IPS DF 4.7 (cell line): Measurements from ENCODE around the gene ANK3.

Experiments used
- DNase-seq: peaks from one replicate; pipeline ENCODE4 v3.0.0-alpha.2; 2013; ENCODE audit warnings: low spot score; ENCODE audit errors: extremely low read depth

ANK3 gene

DNA sequence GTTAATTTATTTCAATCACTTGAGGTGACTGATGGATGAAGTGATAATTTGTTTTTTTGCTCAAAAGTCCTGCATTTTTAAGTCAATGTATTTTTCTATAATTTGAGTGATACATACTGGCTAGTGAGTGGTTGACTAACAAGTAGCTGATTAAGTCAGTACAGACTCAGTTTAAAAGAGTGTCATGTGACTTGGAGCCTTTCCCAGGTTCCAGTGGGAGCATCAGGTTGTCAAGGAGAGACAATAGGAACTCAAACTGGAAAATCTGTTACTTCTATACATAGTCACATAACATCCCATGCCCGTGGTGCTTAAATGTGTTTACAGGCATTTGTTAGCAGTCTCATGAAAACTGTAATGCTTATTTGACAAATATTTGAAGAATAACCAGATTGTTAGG is 154.7 kb downstream of the ANK3 start:
- DNase-seq: no peak

DNA sequence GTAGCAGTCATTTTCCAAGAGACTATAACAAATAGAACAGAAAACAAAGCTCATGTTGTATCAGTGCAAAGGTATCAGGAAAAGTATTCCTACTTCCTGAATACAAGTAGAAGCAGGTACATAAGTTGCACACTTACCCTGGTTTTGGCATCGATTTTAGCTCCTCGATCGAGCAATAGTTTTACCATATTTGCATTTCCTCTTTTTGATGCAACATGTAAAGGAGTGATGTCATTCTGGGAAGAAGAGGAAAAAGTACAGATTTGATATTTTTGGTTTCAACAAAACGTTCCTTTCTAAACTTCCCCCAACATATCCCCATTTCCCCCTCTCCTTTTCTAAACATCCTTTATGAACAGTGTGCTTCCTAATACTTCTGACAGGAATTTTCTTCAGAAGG is 155.1 kb downstream of the ANK3 start:
- no peak for DNase-seq

DNA sequence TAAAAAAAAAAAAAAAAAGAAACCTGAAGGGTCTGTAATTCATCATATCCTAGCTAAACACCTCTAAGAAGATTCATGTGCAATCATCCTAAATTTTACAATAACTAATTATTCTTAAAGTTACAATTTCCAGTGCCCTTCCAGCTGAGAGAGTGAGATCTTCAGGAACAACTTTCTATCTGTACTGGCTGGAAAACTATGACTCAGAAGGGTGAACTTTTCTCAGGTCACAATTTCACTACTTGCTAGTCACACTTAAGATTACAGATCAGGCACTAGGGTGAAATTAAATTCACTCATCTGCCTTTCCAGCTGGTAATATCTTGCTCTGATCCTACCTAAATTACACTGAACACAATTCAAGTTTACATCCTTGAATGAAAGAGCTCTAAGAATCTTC is 158.8 kb downstream of the ANK3 start:
- DNase-seq: no peak

DNA sequence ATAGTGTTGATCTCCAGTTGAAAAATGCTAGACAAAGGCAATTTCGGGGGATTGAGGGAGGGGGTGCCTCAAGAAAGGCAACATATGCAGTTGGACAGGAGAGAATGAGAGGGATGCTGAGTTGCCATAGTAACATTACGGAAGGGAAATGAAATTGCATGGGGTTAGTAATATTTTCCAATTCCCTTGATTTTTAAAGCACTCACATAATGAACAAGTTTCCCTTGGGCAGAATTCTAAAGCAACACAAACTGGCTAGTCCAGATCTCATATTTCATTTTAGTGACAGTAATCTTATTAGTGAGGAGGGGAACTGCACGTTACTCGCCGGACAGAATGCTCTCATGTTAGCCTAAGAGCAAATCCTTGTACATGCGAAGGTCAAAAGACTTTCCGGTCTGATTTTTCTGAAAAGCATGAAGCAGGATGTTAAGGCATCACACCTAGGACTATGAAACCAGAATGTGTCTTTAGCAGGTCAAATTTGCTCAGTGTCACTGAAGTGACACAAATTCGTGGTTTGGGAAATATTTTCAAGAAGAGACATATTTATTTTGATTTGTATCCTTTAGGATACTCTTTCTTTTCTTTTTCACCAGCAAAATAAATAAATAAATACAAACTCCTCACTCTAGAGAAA is 165.5 kb downstream of the ANK3 start:
- DNase-seq: no peak

DNA sequence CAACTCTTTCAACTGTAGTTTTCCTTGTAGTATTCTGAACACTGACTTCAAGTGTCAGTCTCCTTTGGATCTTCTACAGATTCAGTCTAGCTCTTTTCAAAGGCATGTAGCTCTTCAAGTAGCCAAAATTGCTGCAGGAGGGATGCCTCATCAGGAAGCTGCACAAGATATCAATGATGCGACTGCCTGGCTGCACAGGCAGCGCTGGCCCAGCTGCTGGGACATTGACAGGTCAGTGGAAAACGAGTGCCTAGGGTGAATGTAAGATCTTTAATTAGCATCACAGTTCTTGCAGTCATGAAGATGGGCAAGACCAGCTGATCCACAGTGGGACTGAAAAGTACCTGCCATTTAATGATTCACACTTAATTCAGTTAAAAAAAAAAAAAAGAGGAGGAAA is 167.6 kb downstream of the ANK3 start:
- no peak for DNase-seq

- DNase-seq: no peak
Observed at GRCh38 chr10:60212195-60212594, 177.5 kb downstream of the ANK3 start.

- no peak for DNase-seq
Observed at GRCh38 chr10:60209874-60210570, 179.7 kb downstream of the ANK3 start.

DNA sequence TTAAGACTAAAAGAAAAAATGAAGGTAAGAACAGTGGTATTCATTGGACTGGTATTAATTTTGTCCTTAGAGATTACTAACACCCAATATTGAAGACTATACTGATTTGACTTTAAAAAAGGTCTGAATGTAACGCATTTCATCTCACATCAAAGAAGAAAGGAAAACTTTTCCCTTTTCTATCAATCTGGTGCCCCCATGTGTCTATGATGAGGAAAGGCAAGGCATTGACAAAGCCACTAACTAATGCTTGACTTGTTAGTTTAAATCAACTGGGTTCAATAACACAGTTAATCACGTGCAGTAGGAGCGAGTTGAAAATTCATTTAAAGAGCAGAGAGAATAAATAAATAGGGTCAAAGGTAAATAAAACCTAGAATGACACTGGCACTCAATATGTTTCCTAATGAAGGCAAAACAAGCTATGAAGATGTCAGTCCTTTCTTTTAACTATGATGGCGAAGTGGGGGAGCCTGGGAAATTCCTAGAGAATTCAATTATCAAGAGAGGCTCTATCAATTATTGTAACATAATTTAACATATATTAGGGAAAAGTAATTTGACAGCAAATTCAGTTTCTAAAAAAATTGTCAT is 180.9 kb downstream of the ANK3 start:
- DNase-seq: no peak

GRCh38 chr10:60207894-60208293 is 181.8 kb downstream of the ANK3 start:
- DNase-seq: no peak

DNA sequence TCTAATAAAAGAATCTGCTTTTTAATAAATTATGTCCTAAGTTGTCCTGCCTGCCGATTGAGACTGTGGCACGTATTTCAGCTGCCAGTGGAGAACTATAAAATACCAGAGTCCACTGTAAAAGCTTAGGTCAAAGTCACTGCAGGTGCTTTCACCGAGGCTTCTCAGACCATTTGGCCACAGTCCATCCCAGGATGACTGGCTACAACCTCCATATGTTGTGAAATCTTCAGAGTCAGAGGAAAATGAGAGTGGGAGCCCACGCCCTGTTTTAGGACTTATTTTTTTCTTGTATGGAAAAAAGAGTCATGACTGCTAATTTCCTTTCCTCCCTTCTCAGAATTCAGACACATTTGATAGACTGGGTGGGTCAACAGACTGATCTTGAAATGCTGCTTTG is 182.9 kb downstream of the ANK3 start:
- DNase-seq: no peak

DNA sequence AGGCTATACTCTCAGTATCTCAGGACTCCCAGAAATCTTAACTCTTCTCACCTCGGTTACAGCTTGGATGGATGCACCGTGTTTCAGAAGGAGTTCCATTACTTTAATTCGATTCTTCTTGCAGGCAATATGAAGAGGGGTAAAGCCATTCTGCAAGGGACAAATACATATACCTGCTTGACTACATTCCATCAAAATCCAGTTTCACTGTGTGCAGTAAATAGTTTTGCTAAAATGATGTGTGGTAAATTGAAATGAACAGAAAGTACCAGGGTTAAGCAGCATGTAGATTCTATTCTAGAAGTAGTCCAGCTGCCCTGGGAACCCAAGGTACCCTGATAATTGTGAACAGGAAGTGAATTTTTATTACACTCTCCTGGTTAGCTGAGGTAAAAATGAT is 183.9 kb downstream of the ANK3 start:
- DNase-seq: no peak

GRCh38 chr10:60203993-60204618 is 185.6 kb downstream of the ANK3 start:
- DNase-seq: no peak

GRCh38 chr10:60200682-60201053 is 189.0 kb downstream of the ANK3 start:
- DNase-seq: no peak

DNA sequence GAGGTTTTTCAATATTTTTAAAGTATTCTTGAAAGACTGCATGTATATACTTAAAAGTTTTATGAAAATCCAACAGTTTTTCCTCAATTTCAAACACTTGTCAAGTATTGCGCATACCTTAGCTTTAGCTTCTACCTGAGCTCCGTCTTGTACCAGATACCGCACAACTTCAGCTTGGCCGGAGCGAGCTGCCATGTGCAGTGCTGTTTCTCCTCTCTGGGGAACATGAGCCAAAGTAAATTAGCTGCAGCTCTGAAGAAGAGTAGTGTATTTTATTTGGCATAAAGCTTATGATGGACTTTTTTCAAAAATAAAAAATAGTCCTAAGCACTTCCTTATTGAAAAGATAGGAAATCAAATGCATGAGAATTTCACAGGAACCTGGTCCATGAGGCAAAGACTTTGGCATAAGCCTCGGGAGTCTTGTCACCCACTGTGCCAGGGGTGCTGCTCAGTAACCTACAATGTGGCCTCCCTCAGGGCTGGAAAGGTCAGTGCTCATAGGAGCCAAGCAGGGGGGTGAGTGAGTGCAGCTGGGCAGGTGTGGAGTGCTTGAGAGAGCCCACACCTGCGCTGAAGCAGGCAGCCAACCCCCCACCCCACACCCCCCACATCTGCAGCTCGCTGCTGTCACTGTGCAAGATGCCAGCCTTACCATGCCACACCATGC is 189.5 kb downstream of the ANK3 start:
- no peak for DNase-seq

- DNase-seq: no peak
Observed at GRCh38 chr10:60197206-60197605, 192.5 kb downstream of the ANK3 start.

- DNase-seq: no peak
Observed at GRCh38 chr10:60194421-60194820, 195.3 kb downstream of the ANK3 start.

- DNase-seq: no peak
Observed at GRCh38 chr10:60192946-60193345, 196.7 kb downstream of the ANK3 start.

DNA sequence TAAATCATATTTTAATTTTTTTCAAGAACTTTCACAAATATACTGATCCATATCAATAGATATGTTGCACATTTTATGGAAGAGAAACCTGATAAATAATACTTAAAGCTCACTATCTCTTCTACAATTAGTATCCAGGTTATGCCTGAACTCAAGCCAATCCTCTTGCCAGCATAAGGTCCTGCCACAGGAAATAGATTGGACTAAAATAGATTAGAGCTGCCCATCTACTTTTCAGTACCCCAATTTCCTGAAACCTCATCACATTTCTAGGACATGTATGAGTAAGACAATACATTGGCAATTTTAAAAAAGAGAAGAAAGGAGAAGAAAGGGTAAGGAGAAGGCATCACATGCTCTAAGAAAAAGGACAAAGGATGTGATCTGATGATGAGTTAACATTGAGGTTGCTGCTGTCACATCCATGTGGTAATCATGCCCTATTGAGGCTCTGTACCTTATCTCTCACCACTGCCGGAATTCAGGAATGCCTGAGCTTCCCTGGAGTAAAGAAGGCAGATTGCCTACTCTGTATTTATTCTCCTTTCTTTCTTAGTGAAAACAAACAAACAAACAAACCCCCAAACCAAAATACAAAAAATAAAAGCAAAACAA is 199.7 kb downstream of the ANK3 start:
- no peak for DNase-seq

DNA sequence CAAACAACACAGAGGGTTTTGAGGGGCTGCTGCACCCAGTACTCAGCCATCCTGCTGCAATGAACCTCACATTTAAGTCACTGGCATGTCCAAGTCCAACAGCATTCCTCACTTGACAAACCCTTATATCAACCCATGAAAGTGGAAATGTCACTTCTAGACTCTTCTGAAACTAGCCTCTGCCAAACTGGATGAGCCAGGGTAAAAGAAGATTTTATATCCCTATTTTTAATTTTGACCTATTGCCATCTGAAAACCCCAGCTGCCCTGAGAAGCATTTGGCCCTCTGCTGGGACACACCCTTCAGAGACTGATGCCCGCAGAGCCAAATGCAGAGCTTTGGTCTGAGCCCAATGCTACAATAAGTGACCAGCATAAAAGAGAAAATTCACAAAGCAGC is 201.1 kb downstream of the ANK3 start:
- DNase-seq: no peak

DNA sequence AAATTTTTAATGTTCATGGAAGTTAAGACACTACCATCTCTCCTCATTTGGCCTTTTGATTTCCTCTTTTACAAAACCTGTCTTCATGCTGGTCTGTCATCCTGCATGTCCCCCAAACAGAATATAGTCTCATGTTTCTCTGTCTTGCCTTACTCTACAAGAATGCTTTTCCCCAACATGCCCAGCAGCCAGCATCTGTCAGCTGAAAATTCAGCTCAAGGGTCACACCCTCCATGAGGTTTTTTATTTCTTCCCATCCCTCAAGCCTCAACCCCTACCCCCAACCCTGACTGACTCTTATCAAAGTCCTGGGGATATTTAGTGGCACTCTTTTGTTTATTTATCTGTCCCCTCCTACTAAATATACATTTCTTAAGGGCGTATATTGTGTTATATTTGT is 202.0 kb downstream of the ANK3 start:
- no peak for DNase-seq

- DNase-seq: no peak
Observed at GRCh38 chr10:60186315-60187071, 203.2 kb downstream of the ANK3 start.
